Stimulated activated CD4-positive, alpha-beta T cell treated with anti-CD3 and anti-CD28 coated beads, TNF-alpha, amount 100 ng/mL, for 4 hours (primary cell): Measurements from ENCODE around the gene CRACR2A.

ENCODE experiments used
- DNase-seq, 3 experiments: peaks; one replicate each; pipeline ENCODE4 v3.0.0-alpha.2; 2020; ENCODE audit warnings: low read depth in 3 of 3

CRACR2A gene

DNA sequence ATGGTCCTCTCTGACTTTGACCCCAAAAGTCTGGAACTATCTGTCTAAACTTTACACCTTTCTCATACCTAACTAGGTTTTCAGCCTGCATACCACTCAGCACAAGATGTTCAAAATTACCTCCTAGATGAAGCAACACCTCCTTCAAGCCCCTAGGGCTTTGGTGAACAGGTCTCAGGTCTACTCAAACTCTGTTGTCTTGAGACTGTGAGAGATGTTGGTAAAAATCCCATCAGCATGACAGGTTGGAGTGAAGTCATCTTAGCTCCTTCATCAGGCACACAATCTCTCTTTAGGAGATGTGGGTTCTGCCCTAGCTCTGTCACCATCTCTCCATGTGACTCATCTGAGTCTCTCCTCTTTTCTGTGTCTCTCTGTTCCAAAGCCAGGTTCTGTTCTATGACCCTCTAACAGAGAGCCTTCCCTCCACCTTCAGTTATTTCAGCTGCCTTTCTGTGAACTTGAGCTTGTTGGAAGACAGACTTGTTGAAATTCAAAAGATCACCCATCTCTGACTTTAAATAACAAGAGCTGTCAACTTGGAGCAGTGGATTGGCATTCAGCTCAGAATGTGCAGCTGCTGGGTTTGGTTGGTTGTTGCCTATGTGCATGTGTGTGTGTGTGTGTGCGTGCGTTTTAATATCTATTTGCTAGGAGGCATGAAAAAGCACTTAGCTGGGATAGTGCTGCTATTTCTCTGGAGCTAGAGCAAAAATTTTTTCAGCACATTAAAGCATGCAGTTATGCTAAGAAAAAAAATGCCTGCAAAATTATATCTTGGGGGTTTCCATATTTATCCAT, 130.7 kb downstream of the CRACR2A start:
- DNase-seq: no peak

DNA sequence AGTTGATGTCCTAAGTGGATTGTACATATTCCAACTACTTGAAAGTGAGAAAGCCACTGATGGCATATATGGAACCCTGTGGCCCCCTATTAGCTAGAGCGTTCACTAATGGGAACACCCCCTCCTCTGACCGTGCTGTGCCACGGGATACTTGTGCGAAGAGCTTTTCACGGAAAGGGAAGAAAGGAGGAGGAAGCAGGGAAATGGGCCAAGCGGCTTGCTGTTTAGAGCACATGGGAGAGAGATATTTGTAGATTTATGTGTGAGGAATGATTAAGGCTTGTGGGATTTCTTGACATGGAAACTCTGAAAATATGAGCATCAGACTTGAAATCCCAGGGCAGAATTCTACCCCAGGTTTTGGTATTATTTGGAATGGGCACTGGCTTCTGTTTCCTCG, 132.1 kb downstream of the CRACR2A start:
- DNase-seq: no peak

DNA sequence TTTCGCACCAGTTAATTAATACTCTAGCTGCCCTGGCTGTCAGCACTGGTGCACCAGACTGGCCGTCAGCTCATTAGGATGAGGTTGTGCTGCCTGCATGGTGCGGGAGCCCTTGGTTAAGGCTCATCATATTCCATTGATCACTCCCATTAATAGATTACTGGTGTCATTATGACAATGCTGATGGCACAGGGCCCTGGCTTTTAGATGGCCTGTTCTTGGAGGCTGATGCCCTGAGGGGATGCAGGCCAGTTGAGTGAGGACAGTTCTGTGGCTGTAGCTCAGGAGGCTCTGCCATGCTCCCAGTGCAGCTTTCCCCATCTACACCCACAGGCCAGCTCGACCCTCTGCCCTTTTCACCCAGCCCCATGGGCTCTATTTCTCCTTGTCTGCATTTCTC, 135.3 kb downstream of the CRACR2A start:
- no peak for DNase-seq

DNA sequence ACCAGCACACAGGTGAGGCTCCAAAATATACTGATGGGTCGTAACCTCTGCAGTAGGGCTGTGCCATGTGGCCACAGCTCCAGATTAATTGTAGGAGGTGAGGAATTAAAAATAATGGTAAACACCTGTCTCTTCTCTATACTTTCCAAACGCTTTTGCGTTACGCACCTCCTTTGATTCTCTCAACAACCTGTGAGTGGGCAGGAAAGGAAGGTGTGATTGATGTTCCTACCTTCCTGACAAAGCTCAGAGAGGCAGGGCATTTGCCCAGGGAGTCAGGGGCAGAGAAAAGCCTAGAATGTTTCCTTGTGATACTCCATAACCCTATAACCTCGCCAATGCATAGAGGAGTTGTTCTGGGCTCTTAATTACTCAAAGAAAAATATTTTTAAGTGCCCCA, 137.0 kb downstream of the CRACR2A start:
- no peak for DNase-seq

DNA sequence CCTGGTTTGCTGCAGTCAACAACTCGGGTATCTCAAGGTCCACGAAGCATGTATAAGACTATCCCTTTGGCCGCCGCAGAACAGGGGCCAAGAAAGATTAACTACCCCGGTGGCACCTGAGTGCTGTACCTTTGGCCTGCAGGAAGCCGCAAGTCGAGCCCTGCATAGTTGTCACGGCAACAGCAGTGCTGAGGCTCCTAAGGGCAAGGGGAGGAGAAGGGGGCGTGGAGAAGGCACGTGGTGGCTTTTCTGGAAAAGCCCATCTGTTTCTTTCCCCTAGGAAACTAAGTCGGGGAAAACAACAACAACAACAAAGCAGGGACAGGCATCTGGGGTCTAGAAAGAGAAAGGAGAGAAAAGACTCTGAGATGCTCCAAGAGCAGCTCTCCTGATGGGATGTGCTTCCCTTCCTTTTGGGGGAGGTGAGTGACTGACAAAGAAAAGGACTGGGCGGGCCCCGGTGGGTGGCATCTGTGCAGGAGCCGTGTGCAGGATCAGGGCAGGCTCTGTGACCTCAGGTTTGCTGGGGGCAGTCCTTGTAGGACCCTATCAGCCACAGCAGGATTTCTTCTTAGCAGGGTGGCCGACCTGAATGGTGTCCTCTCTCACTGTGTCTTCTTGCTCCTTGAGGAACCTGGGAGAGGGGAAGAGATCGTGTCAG, 138.0 kb downstream of the CRACR2A start:
- no peak for DNase-seq

DNA sequence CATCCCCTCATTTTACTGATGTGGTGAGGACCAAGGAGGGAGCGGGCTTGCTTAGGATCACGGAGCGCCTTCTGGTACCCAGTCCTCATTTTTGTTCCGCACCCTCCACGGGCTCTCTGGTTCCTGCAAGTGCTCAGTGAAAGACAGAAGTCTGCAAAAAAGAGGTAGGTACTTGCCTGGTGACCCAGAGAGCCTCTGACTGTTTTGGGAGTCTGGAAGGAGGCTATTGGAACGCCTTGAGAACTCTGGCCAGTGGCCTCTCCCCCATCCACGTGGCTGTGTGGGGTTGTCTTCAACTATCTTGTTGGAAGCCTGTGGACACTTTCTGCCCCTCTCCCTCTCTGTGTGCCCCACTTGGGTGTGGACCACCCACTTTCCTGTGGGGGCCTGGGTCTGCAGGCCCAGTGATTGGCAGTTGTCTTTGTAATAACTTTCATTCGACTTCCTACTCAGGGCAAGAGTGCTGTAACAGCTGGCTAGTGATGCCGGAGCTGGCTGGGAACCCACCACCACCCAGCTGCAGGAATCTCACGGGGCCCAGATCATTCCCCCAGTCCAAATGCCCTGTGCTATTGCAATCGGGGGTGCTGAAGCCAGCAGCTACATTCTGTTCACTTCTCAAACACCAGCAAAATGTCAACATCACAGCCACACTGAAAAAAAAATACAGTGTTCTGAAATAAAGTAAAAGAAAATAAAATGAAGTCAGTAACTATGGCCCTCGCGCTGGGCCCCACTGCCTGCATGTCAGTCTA, 139.1 kb downstream of the CRACR2A start:
- DNase-seq: no peak

GRCh38 chr12:3611860-3612703, 140.8 kb downstream of the CRACR2A start:
- no peak for DNase-seq

DNA sequence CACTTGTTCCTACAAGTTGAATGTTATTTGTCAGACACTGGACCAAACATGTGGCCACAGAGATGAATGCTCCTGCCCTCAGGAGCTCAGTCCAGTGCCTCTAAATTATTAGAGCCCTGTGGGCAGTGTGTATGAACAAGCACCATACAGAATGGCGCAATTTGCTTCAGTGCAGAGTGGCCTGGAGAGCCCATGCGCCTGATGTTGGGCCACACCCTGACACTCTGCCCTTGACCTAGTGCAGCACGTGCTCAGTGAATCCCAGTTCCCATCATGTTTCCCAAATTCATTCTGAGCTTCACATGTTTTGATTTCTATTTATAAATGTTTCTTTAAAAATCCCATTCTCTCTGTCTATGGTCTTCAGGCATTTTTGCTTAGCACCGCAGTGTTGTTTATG, 145.1 kb downstream of the CRACR2A start:
- DNase-seq: no peak

DNA sequence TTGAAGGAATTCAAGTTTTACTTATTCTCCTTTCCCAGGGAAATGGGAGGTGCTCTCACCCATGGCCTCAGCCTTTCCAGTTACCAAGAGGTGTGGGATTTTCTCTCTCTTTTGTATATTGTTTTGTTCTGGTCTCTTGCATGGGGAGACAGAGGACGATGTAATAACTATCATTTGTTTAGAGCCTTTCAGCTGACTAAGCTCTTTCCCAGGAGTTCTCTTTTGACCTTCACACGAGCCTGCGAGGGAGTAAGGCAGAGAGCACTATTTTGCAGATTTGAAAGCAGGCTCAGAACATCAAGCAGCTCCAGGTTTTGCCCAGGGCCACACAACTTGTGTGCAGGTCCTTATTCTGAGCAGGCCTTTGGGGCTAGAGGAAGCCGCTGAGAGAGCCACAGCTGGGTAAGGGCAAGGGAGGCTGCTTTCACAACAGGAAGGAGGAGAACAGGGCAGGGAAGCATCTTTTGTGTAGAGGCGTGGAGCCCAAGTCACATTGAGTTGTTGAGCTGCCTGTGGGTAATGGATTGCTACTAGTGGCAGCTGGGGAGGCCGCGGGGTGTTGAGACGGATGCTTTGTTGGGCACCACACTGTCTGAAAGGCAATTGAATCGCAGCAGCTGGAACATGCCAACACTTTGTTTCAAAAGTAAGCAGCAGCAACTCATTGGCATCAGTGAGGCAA, 145.7 kb downstream of the CRACR2A start:
- no peak for DNase-seq

DNA sequence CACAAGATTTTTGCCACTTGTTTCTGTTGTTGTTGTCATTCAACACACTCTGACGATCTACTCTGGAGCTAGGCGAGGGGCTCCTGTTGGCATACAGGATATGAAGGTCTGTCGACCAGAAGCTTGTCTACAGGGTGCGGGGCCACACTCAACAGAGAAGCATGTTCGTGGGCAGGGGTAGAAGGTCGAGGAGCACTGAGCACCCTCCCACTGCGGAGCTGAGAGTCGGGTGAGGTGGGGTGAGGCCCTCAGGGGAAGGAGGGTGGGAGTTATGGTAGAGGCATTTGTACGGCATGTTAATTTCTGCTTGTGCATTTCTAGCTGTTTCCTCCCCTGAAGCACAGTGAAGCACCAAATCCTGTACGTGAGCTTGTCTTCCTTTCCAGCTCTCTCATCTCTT, 146.8 kb downstream of the CRACR2A start:
- DNase-seq: no peak

- no peak for DNase-seq
These were observed 147.2 kb downstream of the CRACR2A start for GRCh38 chr12:3605692-3606091.

DNA sequence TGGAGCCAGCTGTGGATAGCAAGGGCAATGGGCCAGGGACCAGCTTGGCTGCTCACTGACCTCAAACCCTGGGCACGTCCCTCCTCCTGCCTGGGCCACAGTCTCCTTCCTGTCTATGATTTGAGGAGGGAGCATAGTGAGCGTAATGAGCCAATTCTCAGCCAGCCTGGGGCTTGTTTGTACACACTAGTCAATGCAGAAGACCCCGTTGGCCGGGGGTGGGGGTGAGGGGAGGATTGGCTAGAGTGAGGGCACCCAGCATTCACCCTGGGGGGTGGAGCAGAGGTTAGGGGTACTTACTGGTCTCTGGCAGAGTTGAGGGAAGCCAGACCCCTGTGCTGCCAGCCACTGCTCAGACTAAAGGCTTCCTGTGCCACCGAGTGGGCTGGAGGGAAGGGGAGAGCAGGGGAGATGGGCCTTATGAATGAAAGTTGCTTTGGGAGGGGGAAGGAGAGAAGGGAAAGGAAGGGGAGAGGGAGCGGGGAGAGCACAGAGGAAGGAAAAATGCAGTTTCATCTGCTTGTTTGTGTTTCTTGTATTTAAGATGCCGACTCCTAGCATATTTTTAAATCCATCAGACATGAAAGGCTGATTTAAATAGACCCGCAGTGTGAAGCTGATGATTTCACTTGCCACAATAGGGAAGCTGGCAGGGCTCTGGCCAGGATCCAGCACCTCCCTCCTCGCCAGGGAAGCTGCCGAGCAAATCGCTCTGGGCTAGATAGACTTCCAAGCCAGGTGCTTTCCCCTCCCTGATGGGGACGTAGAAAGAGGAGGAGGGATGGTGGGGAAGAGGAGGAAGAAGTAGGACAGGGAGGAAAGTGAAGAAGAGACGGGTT, 147.9 kb downstream of the CRACR2A start:
- no peak for DNase-seq

- DNase-seq: no peak
These were observed 148.6 kb downstream of the CRACR2A start for GRCh38 chr12:3604286-3604685.

DNA sequence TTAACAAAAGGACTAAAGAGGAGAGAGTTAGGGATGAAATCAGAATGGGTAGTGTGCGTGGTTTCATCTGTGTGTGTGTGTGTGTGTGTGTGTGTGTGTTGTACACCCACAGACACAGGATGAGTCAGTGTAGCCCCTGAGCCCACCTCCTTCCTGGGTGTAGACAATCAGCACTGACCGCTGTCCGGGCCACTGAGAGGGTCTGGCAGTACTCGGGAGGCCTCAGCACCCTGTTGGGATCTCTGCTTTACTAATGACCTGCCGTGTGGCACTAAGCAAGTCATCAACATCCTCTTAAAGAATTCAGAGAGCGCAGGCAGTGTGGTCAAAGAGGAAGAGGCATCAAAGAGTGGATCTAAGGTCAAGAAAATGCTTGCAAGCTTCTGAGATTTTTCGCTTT, 149.3 kb downstream of the CRACR2A start:
- no peak for DNase-seq

DNA sequence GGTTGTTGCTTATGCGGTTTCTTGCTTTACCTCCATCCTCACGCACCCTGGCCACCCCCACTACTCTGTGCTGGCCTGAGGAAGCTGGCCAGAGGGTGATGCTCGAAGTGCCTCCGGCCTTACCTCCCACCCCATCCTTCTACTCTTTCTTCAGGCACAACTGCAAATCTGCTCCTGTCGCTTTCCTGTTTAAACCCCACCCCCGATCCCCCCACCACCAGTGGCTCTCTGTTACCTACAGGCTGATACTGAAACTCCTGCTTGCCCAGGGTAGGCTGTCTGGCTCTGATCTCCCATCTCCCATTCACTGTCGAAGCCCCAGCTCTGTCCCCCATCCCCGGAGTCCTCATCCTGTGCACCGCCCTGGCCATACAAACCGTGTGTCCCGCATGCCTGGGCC, 150.4 kb downstream of the CRACR2A start:
- DNase-seq: no peak

DNA sequence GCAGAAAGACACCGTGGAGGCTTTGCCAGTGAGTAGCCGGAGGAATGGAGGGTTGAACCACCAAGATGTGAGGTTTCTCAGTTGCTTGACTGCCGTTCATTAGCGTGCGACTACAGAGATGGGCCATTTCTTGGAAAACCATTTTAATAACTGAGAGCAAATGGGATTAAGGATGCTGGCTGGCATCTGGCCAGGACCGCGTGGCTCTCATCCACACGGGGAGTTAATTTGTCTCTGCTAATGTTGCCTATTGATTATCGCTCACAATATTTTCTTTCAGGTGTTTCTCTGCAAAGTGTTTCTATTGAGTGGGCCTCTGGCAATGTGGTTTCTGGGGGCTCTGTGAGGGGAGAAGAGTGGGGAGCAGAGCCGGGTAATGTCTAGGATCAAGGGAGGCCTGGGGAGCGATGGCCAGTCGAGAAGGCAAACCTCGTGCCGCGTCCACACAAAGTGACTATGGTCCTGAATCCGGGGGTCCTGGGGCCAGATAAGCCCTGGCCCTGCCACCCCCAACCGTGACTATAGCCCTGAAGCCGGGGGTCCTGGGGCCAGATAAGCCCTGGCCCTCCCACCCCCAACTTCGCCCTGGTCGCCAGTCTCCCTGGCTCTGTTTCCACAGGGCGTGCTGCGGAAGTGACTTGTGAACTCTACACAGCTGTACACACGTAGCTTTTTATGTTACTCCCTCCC, 151.3 kb downstream of the CRACR2A start:
- DNase-seq: no peak

DNA sequence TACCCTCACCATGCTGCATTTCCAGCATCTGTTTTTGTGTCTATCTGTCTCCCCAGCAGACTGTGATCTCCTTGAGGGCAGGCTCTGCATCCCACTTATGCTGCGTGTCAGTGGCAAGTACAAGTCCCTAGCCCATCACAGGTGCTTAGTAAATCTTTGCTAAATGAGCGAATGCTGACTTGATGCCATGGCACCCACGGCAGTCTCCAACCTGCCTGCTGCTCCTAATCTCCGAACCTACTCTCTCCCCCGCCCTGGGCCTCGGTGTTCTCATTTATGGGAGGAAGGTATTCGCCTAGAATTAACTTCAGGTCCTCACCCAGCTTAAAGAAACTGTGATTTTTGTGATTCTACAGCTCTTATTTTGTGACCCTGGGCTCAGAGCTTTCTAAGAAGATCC, 152.0 kb downstream of the CRACR2A start:
- no peak for DNase-seq

DNA sequence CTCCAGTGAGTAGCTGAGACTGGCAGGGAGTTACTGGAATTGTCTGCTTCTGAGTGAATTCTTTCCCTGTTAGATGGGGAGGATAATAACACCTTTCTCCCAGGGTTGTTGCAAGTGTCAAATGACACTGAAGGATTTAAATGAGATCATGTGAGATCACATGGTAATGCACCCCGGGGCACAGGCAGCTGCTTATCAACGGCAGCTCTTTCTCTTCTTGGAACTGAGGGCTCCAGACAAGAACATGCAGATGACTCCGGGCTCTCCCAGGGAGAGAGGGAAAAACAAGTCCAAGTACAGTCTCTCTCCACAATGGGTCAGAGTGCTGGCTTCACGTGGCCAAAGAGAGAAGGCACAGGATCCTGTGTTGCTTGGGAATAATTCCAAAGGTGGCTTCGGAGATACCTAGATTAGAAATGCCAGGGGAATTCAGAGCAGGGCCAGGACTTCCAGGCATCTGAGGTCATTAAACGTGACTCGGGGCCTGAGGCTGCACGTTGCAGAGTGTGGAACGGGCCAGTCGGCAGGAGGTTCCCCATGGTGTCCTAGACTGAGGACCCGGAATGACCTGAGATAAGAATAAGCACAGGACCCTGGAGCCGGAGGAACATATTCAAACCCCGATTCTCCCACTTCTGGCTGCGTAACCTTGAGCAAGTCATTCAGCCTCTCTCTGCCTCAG, 152.7 kb downstream of the CRACR2A start:
- no peak for DNase-seq
